ENCODE data around the gene SETBP1.

The SETBP1 gene

DNA sequence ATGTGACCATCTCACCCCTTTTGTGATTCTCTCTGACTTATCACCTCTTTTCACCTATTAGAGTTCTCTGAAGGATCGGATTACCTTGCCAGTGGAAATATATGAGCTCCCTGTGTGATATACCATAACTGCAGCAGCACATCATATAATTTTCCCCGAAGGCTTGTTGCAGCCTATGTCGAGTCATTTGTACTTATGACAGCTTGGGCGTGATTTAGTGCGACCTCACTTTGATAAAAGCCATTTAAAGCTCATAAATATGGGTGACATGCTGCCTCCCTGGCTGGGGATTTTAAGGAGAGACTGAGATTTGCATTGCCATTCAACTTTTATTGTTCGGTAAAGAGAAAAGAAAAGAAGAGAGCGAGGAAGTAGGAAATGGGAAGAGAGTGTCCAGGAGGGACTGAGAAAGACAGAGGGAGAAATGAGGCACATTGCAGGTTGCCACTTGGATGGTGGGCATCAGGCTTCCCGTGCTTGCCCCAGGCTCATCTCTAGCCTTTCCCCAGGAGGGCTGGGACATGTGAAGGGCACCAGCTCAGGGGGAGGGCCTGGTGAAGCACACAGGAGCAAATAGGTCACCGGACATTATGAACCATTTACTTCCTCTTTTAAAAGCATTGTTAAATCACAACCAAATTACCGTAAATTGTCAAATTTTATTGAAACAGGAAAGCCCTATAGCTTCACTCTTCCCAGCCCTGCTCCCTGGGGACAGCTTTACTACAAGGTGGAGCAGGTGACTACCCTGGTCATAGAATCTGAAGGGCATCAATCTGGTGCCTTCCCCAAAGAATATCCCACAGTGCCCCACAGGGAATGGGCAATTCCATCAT lies 161.3 kb downstream of the SETBP1 start:
- H3K27me3 ChIP-seq (ENCODE audit: control insufficient read depth, insufficient read depth, low read length), result peaks cover 7% of the 10 kb centered on the region
- no peaks in the 10 kb centered on the region for H3K4me1 ChIP-seq (ENCODE audit: control insufficient read depth, insufficient read depth, low read length)
- no peak overlapping the region for H3K4me3 ChIP-seq (ENCODE audit: low read length)
- no peaks in the 10 kb centered on the region for H3K9me3 ChIP-seq (replicated peaks; ENCODE audit: low read length)
- H3K36me3 ChIP-seq (ENCODE audit: insufficient read depth, low read length), result no peaks in the 10 kb centered on the region
- H3K9ac ChIP-seq (ENCODE audit: low read depth, low read length), result no peak overlapping the region
- H3K4me2 ChIP-seq (ENCODE audit: low read length), result no peak overlapping the region

DNA sequence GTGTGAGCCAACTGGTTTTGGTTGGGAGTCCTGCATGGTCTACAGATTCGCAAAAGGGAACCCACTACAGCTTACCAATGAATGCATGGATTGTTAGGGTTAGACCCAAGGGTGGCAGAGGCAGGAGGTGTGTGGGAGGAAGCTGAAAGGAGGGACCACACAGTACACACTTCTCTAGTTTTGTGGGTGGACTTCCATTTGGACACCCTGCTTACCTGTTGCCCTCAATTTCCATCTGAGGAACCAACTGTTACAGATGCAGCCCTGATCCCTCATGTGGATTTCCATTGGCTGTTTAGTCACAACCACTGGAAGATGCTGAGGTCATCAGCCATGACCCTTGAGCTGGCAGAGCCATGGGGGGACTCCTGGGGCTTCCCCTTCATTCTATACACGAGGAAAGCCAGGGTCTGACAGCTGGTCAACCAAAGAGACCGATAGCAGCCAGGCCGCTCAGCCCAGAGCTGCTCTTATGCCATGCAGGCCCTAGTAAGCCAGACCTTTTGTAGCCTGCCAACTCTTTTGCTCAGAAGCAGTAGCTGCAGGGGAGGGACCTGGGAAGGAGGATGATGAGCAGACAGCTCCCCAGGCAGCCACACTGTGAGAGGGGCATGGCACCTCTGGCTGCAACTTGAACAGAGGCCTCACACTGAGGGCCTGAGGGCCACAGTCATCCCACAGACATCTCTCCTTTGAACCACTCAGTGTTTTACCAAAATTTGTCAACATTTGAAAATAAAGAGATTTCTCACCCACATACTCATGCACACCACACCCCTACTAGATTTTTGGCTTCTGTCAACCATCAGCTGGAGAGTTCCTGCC lies 162.1 kb downstream of the SETBP1 start:
- H3K9ac ChIP-seq (ENCODE audit: low read depth, low read length), result no peak overlapping the region
- H3K27me3 ChIP-seq (ENCODE audit: control insufficient read depth, insufficient read depth, low read length), result peaks cover 8% of the 10 kb centered on the region
- no peak overlapping the region for H3K4me3 ChIP-seq (ENCODE audit: low read length)
- no peaks in the 10 kb centered on the region for H3K9me3 ChIP-seq (replicated peaks; ENCODE audit: low read length)
- no peaks in the 10 kb centered on the region for H3K36me3 ChIP-seq (ENCODE audit: insufficient read depth, low read length)
- no peaks in the 10 kb centered on the region for H3K4me1 ChIP-seq (ENCODE audit: control insufficient read depth, insufficient read depth, low read length)
- no peak overlapping the region for H3K4me2 ChIP-seq (ENCODE audit: low read length)

GRCh38 chr18:44844486-44844885 lies 163.8 kb downstream of the SETBP1 start:
- H3K36me3 ChIP-seq (ENCODE audit: insufficient read depth, low read length), result no peaks in the 10 kb centered on the region
- H3K4me1 ChIP-seq (ENCODE audit: control insufficient read depth, insufficient read depth, low read length), result no peaks in the 10 kb centered on the region
- H3K4me3 ChIP-seq (ENCODE audit: low read length), result no peak overlapping the region
- no peaks in the 10 kb centered on the region for H3K9me3 ChIP-seq (replicated peaks; ENCODE audit: low read length)
- no peak overlapping the region for H3K9ac ChIP-seq (ENCODE audit: low read depth, low read length)
- no peak overlapping the region for H3K4me2 ChIP-seq (ENCODE audit: low read length)
- peaks cover 8% of the 10 kb centered on the region for H3K27me3 ChIP-seq (ENCODE audit: control insufficient read depth, insufficient read depth, low read length)

DNA sequence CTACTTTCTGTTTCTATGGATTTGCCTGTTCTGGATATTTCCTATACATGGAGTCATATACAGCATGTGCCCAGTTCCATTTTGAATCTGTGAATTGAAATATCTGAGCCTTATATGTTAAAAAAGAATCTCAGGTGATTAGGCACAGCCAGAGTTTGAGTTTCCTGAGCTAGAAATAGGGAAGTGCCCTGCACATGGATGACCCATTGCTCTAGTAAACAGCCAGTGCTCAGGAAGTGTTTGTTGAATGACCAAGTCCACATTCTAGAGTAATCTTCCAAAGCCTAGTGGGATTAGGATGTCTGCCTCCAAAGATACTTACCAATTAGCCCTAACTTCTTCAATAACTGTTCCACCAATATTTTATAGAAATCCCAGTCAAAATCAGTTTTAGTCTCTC lies 165.8 kb downstream of the SETBP1 start:
- Histone ChIP-seq H3K36me3 (ENCODE audit: insufficient read depth, low read length) (no peaks in the 10 kb centered on the region), H3K4me3 (ENCODE audit: low read length) (no peak overlapping the region), H3K27me3 (ENCODE audit: control insufficient read depth, insufficient read depth, low read length) (peaks cover 8% of the 10 kb centered on the region), H3K9ac (ENCODE audit: low read depth, low read length) (no peak overlapping the region), H3K9me3 (replicated peaks; ENCODE audit: low read length) (no peaks in the 10 kb centered on the region), H3K4me1 (ENCODE audit: control insufficient read depth, insufficient read depth, low read length) (no peaks in the 10 kb centered on the region), H3K4me2 (ENCODE audit: low read length) (no peak overlapping the region)

- Histone ChIP-seq H3K9me3 (replicated peaks; ENCODE audit: low read length) (no peaks in the 10 kb centered on the region), H3K9ac (ENCODE audit: low read depth, low read length) (no peak overlapping the region), H3K4me3 (ENCODE audit: low read length) (no peak overlapping the region), H3K4me2 (ENCODE audit: low read length) (no peak overlapping the region), H3K27me3 (ENCODE audit: control insufficient read depth, insufficient read depth, low read length) (peaks cover 13% of the 10 kb centered on the region), H3K36me3 (ENCODE audit: insufficient read depth, low read length) (no peaks in the 10 kb centered on the region), H3K4me1 (ENCODE audit: control insufficient read depth, insufficient read depth, low read length) (no peaks in the 10 kb centered on the region)
Measured at GRCh38 chr18:44848644-44849335, 168.1 kb downstream of the SETBP1 start.

DNA sequence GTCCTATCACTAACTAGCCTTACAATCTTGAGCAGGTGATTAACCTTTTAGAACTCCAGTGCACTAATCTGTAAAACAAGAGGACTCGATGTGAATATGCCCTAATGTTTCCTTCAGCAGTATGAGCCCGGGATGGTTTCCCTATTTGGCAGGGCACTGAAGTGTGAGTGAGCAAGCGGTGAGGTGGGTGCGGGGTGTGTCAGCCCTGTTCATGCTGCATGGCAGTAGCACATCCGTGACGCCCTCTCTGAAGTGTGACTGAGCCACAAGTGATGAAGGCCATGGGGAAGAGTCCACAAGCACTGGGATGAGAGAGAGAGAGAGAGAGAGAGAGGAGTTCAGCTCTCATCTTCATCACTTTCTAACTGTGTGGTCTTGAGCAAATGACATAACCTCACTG lies 168.7 kb downstream of the SETBP1 start:
- H3K4me1 ChIP-seq (ENCODE audit: control insufficient read depth, insufficient read depth, low read length), result no peaks in the 10 kb centered on the region
- H3K36me3 ChIP-seq (ENCODE audit: insufficient read depth, low read length), result no peaks in the 10 kb centered on the region
- H3K9ac ChIP-seq (ENCODE audit: low read depth, low read length), result no peak overlapping the region
- H3K4me3 ChIP-seq (ENCODE audit: low read length), result no peak overlapping the region
- no peaks in the 10 kb centered on the region for H3K9me3 ChIP-seq (replicated peaks; ENCODE audit: low read length)
- peaks cover 13% of the 10 kb centered on the region for H3K27me3 ChIP-seq (ENCODE audit: control insufficient read depth, insufficient read depth, low read length)
- H3K4me2 ChIP-seq (ENCODE audit: low read length), result no peak overlapping the region

DNA sequence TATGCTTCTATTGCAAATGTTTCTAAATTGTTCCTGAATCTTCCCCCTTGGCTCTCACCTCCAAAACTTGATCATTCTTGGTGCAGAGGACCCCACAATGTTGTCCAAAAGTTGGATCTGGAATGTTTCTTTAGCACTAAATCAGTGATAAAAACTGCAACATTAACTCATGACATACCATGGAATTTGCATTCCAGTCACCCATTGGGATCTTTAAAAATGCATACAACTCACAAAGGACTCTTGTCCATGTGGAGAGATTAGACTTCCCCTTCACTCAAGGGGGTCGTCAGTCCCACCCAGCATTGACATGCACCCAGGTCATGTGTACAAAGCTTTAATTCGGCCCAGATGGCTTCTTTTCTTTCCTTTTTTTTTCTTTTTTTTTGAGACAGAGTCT lies 169.3 kb downstream of the SETBP1 start:
- no peak overlapping the region for H3K4me3 ChIP-seq (ENCODE audit: low read length)
- no peak overlapping the region for H3K9ac ChIP-seq (ENCODE audit: low read depth, low read length)
- no peak overlapping the region for H3K4me2 ChIP-seq (ENCODE audit: low read length)
- H3K9me3 ChIP-seq (replicated peaks; ENCODE audit: low read length), result no peaks in the 10 kb centered on the region
- no peaks in the 10 kb centered on the region for H3K4me1 ChIP-seq (ENCODE audit: control insufficient read depth, insufficient read depth, low read length)
- H3K27me3 ChIP-seq (ENCODE audit: control insufficient read depth, insufficient read depth, low read length), result peaks cover 13% of the 10 kb centered on the region
- no peaks in the 10 kb centered on the region for H3K36me3 ChIP-seq (ENCODE audit: insufficient read depth, low read length)

GRCh38 chr18:44851856-44852621 lies 171.4 kb downstream of the SETBP1 start:
- H3K4me1 ChIP-seq (ENCODE audit: control insufficient read depth, insufficient read depth, low read length), result no peaks in the 10 kb centered on the region
- no peak overlapping the region for H3K9ac ChIP-seq (ENCODE audit: low read depth, low read length)
- H3K9me3 ChIP-seq (replicated peaks; ENCODE audit: low read length), result no peaks in the 10 kb centered on the region
- H3K4me2 ChIP-seq (ENCODE audit: low read length), result no peak overlapping the region
- H3K4me3 ChIP-seq (ENCODE audit: low read length), result no peak overlapping the region
- no peaks in the 10 kb centered on the region for H3K36me3 ChIP-seq (ENCODE audit: insufficient read depth, low read length)
- peaks cover 5% of the 10 kb centered on the region for H3K27me3 ChIP-seq (ENCODE audit: control insufficient read depth, insufficient read depth, low read length)

DNA sequence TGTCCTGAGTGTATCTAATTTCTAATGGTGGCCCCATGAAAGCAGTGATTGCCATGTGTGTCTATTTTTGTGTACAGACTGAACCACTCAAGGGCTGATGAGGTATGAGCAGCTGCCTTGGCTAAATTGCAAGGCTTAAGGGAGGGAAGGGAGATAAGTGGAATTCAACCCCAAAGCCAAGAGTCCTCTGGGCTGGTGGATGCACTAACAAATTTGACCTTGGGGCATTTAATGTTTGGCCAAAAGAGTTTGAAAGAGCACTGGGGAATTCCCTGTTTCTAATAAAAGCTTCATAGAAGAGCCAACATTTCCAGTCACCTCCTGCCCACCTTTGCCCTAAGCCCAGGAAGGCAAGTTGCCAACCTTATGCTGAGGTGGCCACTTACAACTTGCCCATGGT lies 172.1 kb downstream of the SETBP1 start:
- H3K9ac ChIP-seq (ENCODE audit: low read depth, low read length), result no peak overlapping the region
- no peaks in the 10 kb centered on the region for H3K4me1 ChIP-seq (ENCODE audit: control insufficient read depth, insufficient read depth, low read length)
- H3K4me2 ChIP-seq (ENCODE audit: low read length), result no peak overlapping the region
- no peaks in the 10 kb centered on the region for H3K9me3 ChIP-seq (replicated peaks; ENCODE audit: low read length)
- H3K4me3 ChIP-seq (ENCODE audit: low read length), result no peak overlapping the region
- no peaks in the 10 kb centered on the region for H3K36me3 ChIP-seq (ENCODE audit: insufficient read depth, low read length)
- peaks cover 12% of the 10 kb centered on the region for H3K27me3 ChIP-seq (ENCODE audit: control insufficient read depth, insufficient read depth, low read length)

GRCh38 chr18:44853430-44853829 lies 172.7 kb downstream of the SETBP1 start:
- Histone ChIP-seq H3K4me2 (ENCODE audit: low read length) (no peak overlapping the region), H3K27me3 (ENCODE audit: control insufficient read depth, insufficient read depth, low read length) (peaks cover 16% of the 10 kb centered on the region), H3K4me1 (ENCODE audit: control insufficient read depth, insufficient read depth, low read length) (no peaks in the 10 kb centered on the region), H3K36me3 (ENCODE audit: insufficient read depth, low read length) (no peaks in the 10 kb centered on the region), H3K9ac (ENCODE audit: low read depth, low read length) (no peak overlapping the region), H3K4me3 (ENCODE audit: low read length) (no peak overlapping the region), H3K9me3 (replicated peaks; ENCODE audit: low read length) (no peaks in the 10 kb centered on the region)

GRCh38 chr18:44855681-44856080 lies 175.0 kb downstream of the SETBP1 start:
- H3K36me3 ChIP-seq (ENCODE audit: insufficient read depth, low read length), result no peaks in the 10 kb centered on the region
- peaks cover 33% of the 10 kb centered on the region for H3K27me3 ChIP-seq (ENCODE audit: control insufficient read depth, insufficient read depth, low read length)
- no peaks in the 10 kb centered on the region for H3K4me1 ChIP-seq (ENCODE audit: control insufficient read depth, insufficient read depth, low read length)
- H3K4me3 ChIP-seq (ENCODE audit: low read length), result no peak overlapping the region
- no peaks in the 10 kb centered on the region for H3K9me3 ChIP-seq (replicated peaks; ENCODE audit: low read length)
- no peak overlapping the region for H3K9ac ChIP-seq (ENCODE audit: low read depth, low read length)
- H3K4me2 ChIP-seq (ENCODE audit: low read length), result no peak overlapping the region

Measured in skeletal muscle satellite cell (primary cell).